Measurements from ENCODE around the gene ATP6AP1.

The ATP6AP1 gene

DNA sequence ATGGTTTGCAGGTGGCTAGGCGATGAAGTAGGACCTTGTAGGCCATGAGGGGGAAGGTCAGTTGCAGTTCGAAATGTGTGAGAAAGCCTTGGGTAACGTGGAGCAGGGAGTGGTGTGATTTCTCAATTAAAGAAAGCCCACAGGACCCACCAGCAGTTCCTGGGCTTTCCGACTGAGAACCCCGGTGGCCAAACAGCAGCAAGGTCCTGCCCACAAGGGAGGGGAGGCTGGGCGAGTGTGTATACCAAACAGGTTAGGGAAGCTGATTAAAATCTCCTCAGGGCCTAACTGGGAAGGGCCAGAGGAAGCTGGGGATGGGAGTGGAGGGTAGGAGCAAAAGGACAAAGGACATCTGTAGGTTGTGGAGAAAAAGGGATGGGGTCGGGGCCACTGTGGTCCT, 2.4 kb downstream of the ATP6AP1 start:
- no peak for DNase-seq

DNA sequence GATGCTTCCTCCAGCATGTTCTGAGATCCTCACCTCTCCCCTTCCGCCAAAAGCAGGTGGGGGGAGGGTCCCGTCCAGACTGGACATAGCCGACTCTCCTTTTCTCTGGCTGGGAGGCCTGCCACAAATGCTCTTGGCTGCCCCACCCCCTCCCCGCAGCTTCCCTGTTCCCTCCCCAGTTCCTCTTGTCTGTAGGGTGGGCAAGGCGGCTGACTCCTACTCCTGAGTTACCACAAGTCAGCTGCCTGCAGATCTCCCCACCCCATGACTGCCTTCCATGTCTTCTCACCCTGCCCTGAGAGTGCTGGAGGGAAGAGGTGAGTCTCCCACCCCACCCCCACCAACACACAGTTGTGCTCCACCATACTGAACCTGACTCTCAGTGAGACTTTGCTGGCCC, 2.9 kb downstream of the ATP6AP1 start:
- DNase-seq: no peak

DNA sequence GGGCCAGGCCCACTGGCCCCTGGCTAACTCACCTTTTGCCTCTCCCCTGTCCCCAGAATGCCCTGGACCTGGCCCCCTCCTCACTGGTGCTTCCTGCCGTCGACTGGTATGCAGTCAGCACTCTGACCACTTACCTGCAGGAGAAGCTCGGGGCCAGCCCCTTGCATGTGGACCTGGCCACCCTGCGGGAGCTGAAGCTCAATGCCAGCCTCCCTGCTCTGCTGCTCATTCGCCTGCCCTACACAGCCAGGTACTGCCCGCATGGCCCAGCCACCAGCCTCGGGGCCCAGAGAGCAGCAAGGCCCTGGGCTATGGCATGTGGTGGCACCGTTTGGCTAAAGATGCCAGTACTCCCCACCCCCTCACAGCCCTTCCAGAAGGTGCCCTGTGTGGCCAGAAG, 3.7 kb downstream of the ATP6AP1 start:
- no peak for DNase-seq

DNA sequence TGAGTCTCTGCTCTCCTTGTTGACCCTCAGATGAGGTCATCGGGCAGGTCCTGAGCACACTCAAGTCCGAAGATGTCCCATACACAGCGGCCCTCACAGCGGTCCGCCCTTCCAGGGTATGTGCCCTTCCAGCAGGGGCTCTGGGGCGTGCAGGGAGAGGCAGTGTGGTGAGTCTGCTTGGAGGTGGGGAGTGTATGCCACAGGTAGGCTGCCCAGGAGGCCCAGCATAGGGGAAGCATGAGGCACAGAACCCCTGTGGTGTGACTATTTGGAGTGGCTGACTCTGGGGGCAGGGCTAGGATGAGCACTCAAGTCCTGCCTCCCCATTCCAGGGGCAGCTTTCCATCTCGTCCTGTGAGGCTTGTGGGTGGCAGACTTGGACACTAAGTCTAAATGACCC, 5.1 kb downstream of the ATP6AP1 start:
- no peak for DNase-seq

DNA sequence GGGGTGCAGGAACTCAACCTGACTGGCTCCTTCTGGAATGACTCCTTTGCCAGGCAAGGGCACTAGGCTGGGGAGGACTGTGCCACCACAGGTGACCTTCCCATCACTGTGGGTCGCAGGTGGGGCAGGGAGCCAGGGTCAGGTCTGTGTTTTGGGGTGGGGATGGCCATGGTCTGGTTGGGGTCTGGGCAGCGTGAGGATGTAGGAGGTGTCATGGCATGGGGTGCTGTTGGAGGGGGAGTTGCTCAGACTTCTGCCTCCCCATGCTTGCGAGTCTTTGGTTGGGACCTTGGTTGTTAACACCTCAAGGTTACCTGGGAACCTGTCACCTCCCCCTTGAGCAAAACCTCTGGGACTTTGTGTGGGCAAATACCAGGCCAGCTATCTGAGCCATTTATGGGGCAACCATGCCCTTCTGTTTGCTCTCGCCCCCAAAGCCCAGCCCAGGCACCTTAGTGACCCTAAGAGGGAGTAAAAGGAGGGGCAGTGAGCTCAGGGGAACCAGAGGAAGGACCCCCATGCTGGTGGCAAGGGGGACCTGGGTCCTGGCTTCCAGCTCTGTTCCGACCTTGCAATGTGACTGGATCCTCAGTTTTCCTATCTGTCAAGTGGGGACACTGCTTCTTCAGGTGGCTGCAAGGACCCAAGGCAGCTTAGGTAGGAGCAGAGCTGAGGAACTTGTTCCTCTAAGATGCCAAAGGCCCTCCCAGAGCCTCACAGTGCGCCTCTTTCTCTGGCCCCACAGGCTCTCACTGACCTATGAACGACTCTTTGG, 6.1 kb downstream of the ATP6AP1 start:
- no peak for DNase-seq

GRCh38 chrX:154435171-154435733, 6.8 kb downstream of the ATP6AP1 start:
- no peak for DNase-seq

DNA sequence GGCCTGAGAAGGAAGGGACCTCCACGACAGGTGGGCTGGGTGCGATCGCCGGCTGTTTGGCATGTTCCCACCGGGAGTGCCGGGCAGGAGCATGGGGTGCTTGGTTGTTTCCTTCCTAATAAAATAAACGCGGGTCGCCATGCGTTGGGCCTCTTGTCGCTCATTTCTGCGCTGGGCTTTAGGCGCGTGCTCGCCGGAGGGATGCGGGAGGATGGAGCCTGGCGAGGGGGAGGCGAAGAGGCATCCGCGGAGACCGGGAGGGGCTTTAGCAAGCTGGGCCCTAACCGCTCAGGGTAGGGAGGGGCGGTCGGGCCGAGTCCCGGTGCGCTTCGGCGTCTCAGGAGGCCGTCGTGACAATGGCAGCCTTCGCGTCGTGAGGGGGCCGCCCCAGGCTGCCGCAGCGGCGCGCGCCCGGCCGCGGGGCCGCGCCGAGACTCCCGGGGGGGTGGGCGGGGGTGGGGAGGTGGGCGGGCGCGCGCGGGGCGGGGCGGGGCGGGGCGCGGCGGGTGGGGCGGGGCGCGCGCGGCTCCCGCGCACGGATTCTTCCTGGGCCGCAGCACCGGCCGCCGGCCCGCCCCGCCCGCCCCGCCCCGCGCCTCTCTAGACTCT, 8.0 kb downstream of the ATP6AP1 start:
- no peak for DNase-seq

- no peak for DNase-seq
These were observed 8.7 kb downstream of the ATP6AP1 start, which contains the start of gene GDI1 for GRCh38 chrX:154436983-154437752. GDI1 (plus strand) TSS chrX:154437154; CDS start chrX:154437255, 101 bp downstream.

- no peak for DNase-seq
These were observed 9.8 kb downstream of the ATP6AP1 start for GRCh38 chrX:154437971-154438893.

DNA sequence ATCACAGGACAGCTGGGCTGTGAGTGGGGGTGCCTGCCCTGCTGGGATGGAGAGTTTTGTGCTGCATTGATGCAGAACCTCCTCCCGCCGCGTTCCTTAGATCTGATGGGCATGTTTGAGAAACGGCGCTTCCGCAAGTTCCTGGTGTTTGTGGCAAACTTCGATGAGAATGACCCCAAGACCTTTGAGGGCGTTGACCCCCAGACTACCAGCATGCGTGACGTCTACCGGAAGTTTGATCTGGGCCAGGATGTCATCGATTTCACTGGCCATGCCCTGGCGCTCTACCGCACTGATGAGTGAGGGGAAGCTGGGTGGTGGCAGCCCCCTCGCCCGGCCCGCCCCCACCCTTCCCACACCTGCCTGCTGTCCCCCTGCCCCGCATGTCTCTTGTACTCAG, 11.4 kb downstream of the ATP6AP1 start:
- DNase-seq: no peak

DNA sequence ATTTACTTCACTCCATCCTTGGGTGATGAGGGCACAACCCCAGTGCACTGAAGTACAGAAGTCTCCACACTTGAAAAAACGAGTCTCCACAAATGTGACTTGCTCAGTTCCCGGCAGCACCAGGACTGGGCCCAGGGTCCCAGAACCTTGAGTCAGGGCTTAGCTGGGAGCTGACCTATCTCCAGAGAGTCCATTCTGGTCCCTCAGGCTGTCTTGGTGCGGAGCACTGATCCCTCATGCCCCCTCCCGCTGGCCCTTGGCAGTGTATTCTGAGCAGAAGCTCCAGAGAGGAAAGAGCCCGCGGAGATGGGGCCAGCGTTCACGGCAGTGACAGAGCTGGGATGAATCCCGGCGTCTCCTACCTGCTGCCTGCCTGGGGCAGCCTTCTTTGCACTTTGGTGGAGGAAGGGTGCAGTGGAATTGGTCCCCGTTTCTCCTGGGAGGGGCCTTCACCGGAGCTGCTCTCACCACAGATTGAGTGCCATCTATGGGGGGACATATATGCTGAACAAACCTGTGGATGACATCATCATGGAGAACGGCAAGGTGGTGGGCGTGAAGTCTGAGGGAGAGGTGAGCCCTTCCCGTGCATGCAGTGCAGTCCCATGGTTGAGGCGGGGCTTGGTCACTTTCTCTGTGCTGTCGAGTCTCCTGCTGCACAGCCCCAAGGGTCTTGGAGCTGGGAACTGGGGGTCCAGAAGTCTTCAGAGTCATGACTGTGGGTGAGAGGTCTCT, 12.3 kb downstream of the ATP6AP1 start:
- DNase-seq: no peak

DNA sequence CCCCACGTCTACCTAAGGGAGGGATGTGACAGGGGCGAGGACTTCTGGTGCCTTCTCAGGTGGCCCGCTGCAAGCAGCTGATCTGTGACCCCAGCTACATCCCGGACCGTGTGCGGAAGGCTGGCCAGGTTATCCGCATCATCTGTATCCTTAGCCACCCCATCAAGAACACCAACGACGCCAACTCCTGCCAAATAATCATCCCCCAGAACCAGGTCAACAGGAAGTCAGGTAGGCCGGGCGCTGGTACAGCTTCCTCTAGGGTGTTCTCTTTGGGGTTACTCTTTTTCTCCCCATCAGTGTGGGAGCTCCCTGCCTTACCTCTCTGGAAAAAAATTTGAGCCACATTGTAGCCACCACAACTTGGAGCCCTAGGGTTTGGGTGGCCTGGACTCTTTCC, 13.1 kb downstream of the ATP6AP1 start:
- no peak for DNase-seq

DNA sequence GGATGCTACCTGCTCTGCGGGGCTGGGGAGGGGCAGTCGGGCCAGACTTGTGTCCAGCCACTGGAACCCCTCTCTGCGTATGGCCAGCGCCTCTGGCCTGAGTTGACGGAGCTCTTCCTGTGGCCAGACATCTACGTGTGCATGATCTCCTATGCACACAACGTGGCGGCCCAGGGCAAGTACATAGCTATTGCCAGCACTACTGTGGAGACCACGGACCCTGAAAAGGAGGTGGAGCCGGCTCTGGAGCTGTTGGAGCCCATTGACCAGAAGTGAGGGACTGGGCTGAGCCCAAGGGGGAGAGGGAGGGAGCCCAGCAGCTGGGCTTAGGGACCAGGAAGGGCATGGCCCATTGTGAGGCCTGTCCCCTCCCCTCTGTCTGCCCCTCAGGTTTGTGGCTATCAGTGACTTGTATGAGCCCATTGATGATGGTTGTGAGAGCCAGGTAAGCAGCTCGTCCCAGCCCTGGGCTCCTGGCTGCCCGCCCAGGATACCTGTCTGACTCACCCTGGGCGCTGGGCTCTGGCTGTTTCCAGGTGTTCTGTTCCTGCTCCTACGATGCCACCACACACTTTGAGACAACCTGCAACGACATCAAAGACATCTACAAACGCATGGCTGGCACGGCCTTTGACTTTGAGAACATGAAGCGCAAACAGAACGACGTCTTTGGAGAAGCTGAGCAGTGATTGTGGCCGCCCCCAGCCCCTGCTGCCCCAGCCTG, 13.7 kb downstream of the ATP6AP1 start:
- no peak for DNase-seq

DNA sequence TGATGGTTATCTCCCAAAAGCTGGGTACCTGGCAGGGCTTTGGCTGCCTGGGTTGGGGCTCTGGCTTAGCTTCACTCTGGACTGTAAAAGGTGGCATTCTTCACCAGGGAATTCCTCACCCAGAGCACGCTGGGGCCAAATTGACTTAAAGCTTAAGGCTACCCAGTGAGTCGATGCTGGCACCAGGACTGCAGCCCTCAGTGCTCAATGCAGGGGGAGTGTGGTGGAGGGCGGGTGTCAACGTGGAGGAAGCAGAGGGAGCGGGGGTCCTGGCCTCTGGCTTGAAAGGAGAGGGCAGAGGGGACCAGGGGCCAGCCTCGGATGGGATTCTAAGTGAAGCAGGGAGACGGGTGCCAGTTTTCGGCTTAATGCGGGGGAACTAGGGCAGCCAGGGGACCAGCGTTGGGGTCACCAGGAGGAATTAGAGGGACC, 15.0 kb downstream of the ATP6AP1 start:
- DNase-seq: no peak

- DNase-seq: peak in 1 of 2 donors; percentile 47
These were observed 15.7 kb downstream of the ATP6AP1 start, which contains the start of gene FAM50A for GRCh38 chrX:154443992-154444754. FAM50A (plus strand) TSS chrX:154444141; CDS start chrX:154444236, 95 bp downstream.

DNA sequence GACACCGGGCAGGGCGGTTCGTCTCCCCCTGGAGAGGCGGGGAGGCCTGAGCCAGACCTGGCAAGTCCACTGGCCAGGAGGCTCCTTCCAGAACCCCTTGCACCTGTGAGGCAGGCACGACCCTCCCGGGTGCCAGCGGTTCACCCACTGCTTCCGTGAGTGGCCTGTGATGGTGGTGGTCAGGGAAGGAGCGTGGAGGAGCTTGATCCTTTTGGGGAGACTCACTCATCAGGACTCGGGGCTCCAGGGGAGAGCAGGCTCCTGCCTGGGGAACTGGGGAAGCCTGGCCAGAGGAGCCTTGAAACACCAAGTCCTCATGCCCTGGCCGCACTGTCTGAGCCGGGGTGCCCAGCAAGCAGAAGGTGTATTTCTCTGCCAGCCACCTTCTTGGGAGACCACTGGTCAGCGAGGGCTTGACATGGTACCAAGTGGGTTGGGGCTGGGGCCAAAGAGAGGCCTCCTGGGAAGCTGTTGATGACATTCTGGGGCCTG, 16.3 kb downstream of the ATP6AP1 start:
- no peak for DNase-seq

- no peak for DNase-seq
These were observed 17.3 kb downstream of the ATP6AP1 start for GRCh38 chrX:154445776-154446175.

DNA sequence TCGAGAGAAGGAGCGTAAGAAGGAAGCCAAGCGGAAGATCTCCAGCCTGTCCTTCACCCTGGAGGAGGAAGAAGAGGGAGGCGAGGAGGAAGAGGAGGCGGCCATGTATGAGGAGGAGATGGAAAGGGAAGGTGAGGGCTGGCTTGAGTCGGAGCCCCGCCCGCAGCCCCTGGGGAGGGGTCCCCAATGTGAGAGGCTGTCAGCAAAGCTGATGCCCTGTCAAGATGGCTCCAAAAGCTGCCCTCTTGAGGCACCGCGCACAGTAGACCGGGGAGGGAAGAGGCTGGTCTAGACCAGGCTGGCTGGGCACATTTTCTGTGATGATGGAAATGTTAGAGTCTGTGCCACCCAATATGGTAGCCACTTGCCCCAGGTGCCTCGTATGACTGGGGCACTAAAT, 18.0 kb downstream of the ATP6AP1 start:
- DNase-seq: no peak

- DNase-seq: no peak
These were observed 20.0 kb downstream of the ATP6AP1 start for GRCh38 chrX:154448484-154448883.

DNA sequence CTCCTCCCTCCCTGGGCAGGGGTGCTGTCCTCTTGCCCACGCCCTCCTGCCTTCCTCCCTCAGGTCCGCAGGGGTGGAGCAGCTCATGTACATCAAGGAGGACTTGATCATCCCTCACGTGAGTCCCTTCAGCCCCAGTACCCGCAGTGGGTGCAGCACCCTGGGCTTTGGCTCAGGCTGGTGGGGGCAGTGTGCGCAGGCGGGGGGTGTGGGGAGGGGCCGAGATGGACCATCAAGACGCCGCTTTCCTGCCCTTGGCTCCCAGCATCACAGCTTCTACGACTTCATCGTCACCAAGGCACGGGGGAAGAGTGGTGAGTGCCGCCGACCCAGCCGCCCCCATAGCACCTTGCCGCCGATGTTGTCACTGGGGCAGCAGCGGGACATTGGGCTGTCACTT, 21.1 kb downstream of the ATP6AP1 start:
- DNase-seq: no peak
